SU-DHL-6 (cell line): ENCODE data around the gene CRISPLD2.

Source experiments
- H2AFZ ChIP-seq: fragments of 200-600 bp; sonication (generic); 2 replicates; pipeline ENCODE4 v1.6.1; 2014; ENCODE audit warnings: low read depth, mild to moderate bottlenecking, moderate library complexity, mixed read lengths, antibody characterized with exemption, low read length; ENCODE audit not compliant: severe bottlenecking
- H3F3A ChIP-seq: fragments of 200-600 bp; shearing (Covaris generic); 2 replicates; pipeline ENCODE4 v1.6.0; 2016; ENCODE audit warnings: antibody characterized with exemption, mild to moderate bottlenecking; ENCODE audit not compliant: insufficient read depth
- H3K27ac ChIP-seq: fragments of 200-600 bp; sonication (generic); 2 replicates; pipeline ENCODE4 v1.5.1; 2016; ENCODE audit warnings: low read depth, mild to moderate bottlenecking, low read length, moderate library complexity, mixed read lengths
- H3K27me3 ChIP-seq: fragments of 200-600 bp; sonication (generic), shearing (Covaris generic); 2 replicates; pipeline ENCODE4 v1.6.0; 2014; ENCODE audit warnings: mild to moderate bottlenecking, low read length
- H3K36me3 ChIP-seq: fragments of 200-600 bp; sonication (generic); 2 replicates; pipeline ENCODE4 v1.6.1; 2014; ENCODE audit warnings: mild to moderate bottlenecking, low read length, mixed read lengths
- H3K4me2 ChIP-seq: fragments of 300-600, 200-600 bp; shearing (Covaris generic), sonication (generic); 2 replicates; pipeline ENCODE4 v1.6.0; 2014; ENCODE audit warnings: low read length, low read depth, mild to moderate bottlenecking; ENCODE audit not compliant: poor library complexity, severe bottlenecking
- H3K4me3 ChIP-seq: fragments of 200-600 bp; sonication (generic); 2 replicates; pipeline ENCODE4 v1.5.1; 2014; ENCODE audit warnings: antibody characterized with exemption, low read length, mild to moderate bottlenecking, mixed read lengths; ENCODE audit not compliant: insufficient read depth, poor library complexity, severe bottlenecking
- H3K79me2 ChIP-seq: fragments of 200-600 bp; sonication (generic); 2 replicates; pipeline ENCODE4 v1.6.1; 2014; ENCODE audit warnings: mild to moderate bottlenecking, low read length, moderate library complexity; ENCODE audit not compliant: insufficient read depth
- H3K9ac ChIP-seq: fragments of 200-600 bp; sonication (generic); 2 replicates; pipeline ENCODE4 v1.7.0; 2014; ENCODE audit warnings: mild to moderate bottlenecking, low read length
- H3K9me2 ChIP-seq: fragments of 200-600 bp; sonication (generic); replicated peaks from 2 replicates; pipeline ENCODE4 v1.6.1; 2014; ENCODE audit warnings: low read length; ENCODE audit not compliant: insufficient read depth
- H3K9me3 ChIP-seq: fragments of 200-600 bp; sonication (generic); 2 replicates; pipeline ENCODE4 v1.6.1; 2014; ENCODE audit warnings: low read length, mixed read lengths; ENCODE audit not compliant: insufficient read depth
- H4K20me1 ChIP-seq: fragments of 200-600 bp; sonication (generic); 2 replicates; pipeline ENCODE4 v1.6.1; 2014; ENCODE audit warnings: low read depth, mild to moderate bottlenecking, antibody characterized with exemption, low read length, moderate library complexity, mixed read lengths
- EZH2phosphoT487 ChIP-seq: fragments of 200-600 bp; sonication (generic), shearing (Covaris generic); conservative IDR thresholded peaks from 2 replicates; pipeline ENCODE4 v1.6.1; 2018; ENCODE audit warnings: mild to moderate bottlenecking, antibody characterized with exemption, low read length, moderate library complexity, mixed read lengths
- TF ChIP-seq, protein P1 (sequence below): fragments of 200-600 bp; sonication (generic); IDR thresholded peaks from one replicate; pipeline ENCODE4 v1.5.1; 2017; ENCODE audit warnings: antibody characterized with exemption, mild to moderate bottlenecking, low read length, moderate library complexity; ENCODE audit not compliant: insufficient read depth, poor library complexity, severe bottlenecking

Gene CRISPLD2

DNA sequence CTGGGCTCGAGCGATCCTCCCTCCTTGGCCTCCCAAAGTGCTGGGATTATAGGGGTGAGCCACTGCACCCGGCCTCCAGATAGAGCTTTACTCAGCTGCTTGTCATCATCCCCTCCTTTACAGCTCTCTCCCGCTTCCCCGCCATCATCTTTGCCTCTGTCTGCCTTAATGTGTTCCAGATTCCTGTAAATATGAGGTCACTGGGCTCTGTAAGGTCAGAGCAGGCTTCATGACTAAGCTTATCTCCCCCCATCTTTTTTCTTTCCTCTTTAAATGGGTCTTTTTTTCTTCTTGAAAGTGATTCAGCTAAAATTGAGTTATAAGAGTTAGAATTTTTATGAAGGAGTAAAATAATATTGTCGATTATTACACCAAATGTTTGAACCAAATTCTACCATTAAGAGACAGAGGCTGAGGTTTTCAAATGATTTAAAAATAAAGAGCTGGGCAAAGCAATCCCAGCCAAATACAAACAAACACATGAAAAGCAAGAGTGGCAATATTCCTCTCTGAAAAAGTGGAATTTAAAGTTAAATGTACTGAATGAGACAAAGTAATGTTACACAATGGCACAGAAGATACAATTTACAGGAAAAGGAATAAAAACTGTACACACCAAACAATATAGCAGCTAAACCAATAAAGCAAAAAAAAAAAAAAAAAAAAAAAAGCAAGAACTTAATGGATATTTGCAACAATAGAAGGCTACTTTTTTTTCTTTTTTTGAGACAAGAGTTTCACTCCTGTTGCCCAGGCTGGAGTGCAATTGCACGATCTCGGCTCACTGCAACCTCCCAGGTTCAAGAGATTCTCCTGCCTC is 62.1 kb downstream of the CRISPLD2 start:
- no peaks in the 10 kb centered on the region for H3F3A ChIP-seq
- H3K27me3 ChIP-seq, result no peaks in the 10 kb centered on the region
- H3K9me2 ChIP-seq, result no peaks in the 10 kb centered on the region
- H4K20me1 ChIP-seq, result no peaks in the 10 kb centered on the region
- H3K4me3 ChIP-seq, result no peak overlapping the region
- H3K4me2 ChIP-seq, result no peak overlapping the region
- no peak for TF ChIP-seq EZH2phosphoT487
- TF ChIP-seq, protein P1, sequence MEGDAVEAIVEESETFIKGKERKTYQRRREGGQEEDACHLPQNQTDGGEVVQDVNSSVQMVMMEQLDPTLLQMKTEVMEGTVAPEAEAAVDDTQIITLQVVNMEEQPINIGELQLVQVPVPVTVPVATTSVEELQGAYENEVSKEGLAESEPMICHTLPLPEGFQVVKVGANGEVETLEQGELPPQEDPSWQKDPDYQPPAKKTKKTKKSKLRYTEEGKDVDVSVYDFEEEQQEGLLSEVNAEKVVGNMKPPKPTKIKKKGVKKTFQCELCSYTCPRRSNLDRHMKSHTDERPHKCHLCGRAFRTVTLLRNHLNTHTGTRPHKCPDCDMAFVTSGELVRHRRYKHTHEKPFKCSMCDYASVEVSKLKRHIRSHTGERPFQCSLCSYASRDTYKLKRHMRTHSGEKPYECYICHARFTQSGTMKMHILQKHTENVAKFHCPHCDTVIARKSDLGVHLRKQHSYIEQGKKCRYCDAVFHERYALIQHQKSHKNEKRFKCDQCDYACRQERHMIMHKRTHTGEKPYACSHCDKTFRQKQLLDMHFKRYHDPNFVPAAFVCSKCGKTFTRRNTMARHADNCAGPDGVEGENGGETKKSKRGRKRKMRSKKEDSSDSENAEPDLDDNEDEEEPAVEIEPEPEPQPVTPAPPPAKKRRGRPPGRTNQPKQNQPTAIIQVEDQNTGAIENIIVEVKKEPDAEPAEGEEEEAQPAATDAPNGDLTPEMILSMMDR, result no peak
- H3K79me2 ChIP-seq, result no peaks in the 10 kb centered on the region
- no peak overlapping the region for H2AFZ ChIP-seq
- H3K27ac ChIP-seq, result no peak overlapping the region
- H3K36me3 ChIP-seq, result no peaks in the 10 kb centered on the region
- no peaks in the 10 kb centered on the region for H3K9me3 ChIP-seq
- H3K9ac ChIP-seq, result no peak overlapping the region

DNA sequence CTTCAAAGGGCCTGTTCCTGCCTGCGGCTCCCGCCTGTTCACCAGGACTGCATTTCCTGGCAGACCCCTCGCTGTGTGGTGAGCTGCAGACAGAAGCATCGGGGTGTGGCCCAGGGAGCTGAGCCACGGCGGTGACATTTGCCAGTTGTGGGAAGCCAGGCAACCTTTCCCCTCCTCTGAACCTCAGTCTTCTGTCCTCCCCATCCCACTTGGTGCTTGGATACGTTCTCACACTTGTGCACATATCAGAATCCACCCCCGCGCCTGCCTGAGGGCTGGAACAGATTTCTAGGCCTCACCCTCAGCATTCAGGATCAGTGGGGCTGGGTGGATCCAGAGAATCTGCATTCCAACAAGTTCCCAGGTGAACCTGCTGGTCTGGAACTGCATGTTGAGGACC is 63.5 kb downstream of the CRISPLD2 start:
- no peaks in the 10 kb centered on the region for H3F3A ChIP-seq
- H3K4me3 ChIP-seq, result no peak overlapping the region
- no peak overlapping the region for H2AFZ ChIP-seq
- H3K9me2 ChIP-seq, result no peaks in the 10 kb centered on the region
- no peaks in the 10 kb centered on the region for H4K20me1 ChIP-seq
- no peak overlapping the region for H3K4me2 ChIP-seq
- no peak for TF ChIP-seq EZH2phosphoT487
- TF ChIP-seq, protein P1, result no peak
- H3K27me3 ChIP-seq, result no peaks in the 10 kb centered on the region
- no peaks in the 10 kb centered on the region for H3K36me3 ChIP-seq
- H3K9ac ChIP-seq, result no peak overlapping the region
- no peaks in the 10 kb centered on the region for H3K79me2 ChIP-seq
- H3K27ac ChIP-seq, result no peak overlapping the region
- H3K9me3 ChIP-seq, result no peaks in the 10 kb centered on the region

DNA sequence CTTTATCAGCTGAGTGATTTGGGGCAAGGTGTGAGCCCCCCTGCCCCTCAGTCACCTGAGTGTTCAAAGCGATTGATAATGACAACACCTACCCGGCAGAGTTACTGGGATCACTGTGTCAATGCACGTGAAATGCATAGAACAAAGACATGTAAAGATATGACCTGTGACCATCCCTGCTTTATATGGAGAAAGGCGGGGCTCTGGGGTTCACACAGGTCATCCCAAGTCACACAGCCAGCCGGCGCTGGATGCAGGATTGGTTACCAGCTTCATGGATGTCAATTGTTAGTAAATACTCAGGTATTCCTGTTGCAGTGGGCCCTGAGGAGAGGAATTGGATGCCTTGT is 64.4 kb downstream of the CRISPLD2 start:
- Histone ChIP-seq H3K4me2 (no peak overlapping the region), H3F3A (no peaks in the 10 kb centered on the region), H3K27me3 (no peaks in the 10 kb centered on the region)

More for the DNA sequence above, 64.4 kb downstream of the CRISPLD2 start:
- H3K9me2 ChIP-seq, result no peaks in the 10 kb centered on the region
- no peak overlapping the region for H2AFZ ChIP-seq
- H3K4me3 ChIP-seq, result no peak overlapping the region
- no peak for TF ChIP-seq EZH2phosphoT487
- TF ChIP-seq, protein P1, result no peak
- H4K20me1 ChIP-seq, result no peaks in the 10 kb centered on the region
- H3K9me3 ChIP-seq, result no peaks in the 10 kb centered on the region
- H3K36me3 ChIP-seq, result no peaks in the 10 kb centered on the region
- H3K27ac ChIP-seq, result no peak overlapping the region
- H3K79me2 ChIP-seq, result no peaks in the 10 kb centered on the region
- no peak overlapping the region for H3K9ac ChIP-seq
